NCI-H460 (cell line): ENCODE measurements around the gene EEF1AKMT1. TPM values are rescaled to one million over a fixed set of nuclear protein-coding genes. Genes with fewer than 3 reads are reported as not detected.
"Not testable (repeated sequence)": the region's sequence is repeated elsewhere in the genome, so short reads cannot be mapped to it uniquely, and the experiment has no call there.

Experiments
- DNase-seq: peaks from one replicate; pipeline ENCODE4 v3.0.0-alpha.2; 2016; ENCODE audit warnings: low read depth; ENCODE audit errors: extremely low read depth
- total RNA-seq: library from RNA; depleted of rRNA; stranded (reverse); fragments of >200 nt; shearing (Covaris generic); gene quantifications from 2 replicates; pipeline ENCODE4 v1.2.3, GENCODE V29; 2014

EEF1AKMT1 gene
- total RNA-seq, 1 experiment from 2014 or later, result 7.6 TPM

GRCh38 chr13:20779405-20779804 lies 5.6 kb upstream of the EEF1AKMT1 start:
- no peak for DNase-seq

- DNase-seq, result no peak
Observed at GRCh38 chr13:20778311-20778710, 4.5 kb upstream of the EEF1AKMT1 start.

- DNase-seq, result no peak
Observed at GRCh38 chr13:20776751-20777150, 3.0 kb upstream of the EEF1AKMT1 start.

GRCh38 chr13:20775961-20776360 lies 2.2 kb upstream of the EEF1AKMT1 start:
- no peak for DNase-seq

- no peak for DNase-seq
Observed at GRCh38 chr13:20774746-20775145, 985 bp upstream of the EEF1AKMT1 start.

GRCh38 chr13:20772401-20773131 lies 1.2 kb downstream of the EEF1AKMT1 start:
- no peak for DNase-seq

- no peak for DNase-seq
Observed at GRCh38 chr13:20769834-20770233, 3.9 kb downstream of the EEF1AKMT1 start.

- DNase-seq, result no peak
Observed at GRCh38 chr13:20769091-20769490, 4.7 kb downstream of the EEF1AKMT1 start.

- DNase-seq, result no peak
Observed at GRCh38 chr13:20767309-20767943, 6.3 kb downstream of the EEF1AKMT1 start.

- DNase-seq, result no peak
Observed at GRCh38 chr13:20760872-20761271, 12.9 kb downstream of the EEF1AKMT1 start.

GRCh38 chr13:20754009-20754408 lies 19.8 kb downstream of the EEF1AKMT1 start:
- DNase-seq, result no peak

GRCh38 chr13:20749377-20749776 lies 24.4 kb downstream of the EEF1AKMT1 start:
- no peak for DNase-seq

GRCh38 chr13:20743830-20744404 lies 29.8 kb downstream of the EEF1AKMT1 start:
- DNase-seq, result not testable (repeated sequence)

GRCh38 chr13:20740021-20740420 lies 33.7 kb downstream of the EEF1AKMT1 start:
- no peak for DNase-seq

- DNase-seq, result no peak
Observed at GRCh38 chr13:20738616-20739015, 35.1 kb downstream of the EEF1AKMT1 start.

GRCh38 chr13:20729633-20730585 lies 43.9 kb downstream of the EEF1AKMT1 start:
- no peak for DNase-seq

GRCh38 chr13:20728579-20729311 lies 45.0 kb downstream of the EEF1AKMT1 start:
- DNase-seq, result no peak

GRCh38 chr13:20727856-20728255 lies 45.9 kb downstream of the EEF1AKMT1 start:
- no peak for DNase-seq

GRCh38 chr13:20721454-20722357 lies 52.1 kb downstream of the EEF1AKMT1 start:
- DNase-seq, result no peak
